Natural killer cell treated with Interleukin-12 subunit alpha and Interleukin-12 subunit beta and Interleukin-15 and Interleukin-18, amount 100 ng/mL, for 72 hours (primary cell): ENCODE results near the gene ELMO1. TPM values are rescaled to one million over a fixed set of nuclear protein-coding genes. Genes with fewer than 3 reads are reported as not detected.
"Not testable (repeated sequence)": the region's sequence is repeated elsewhere in the genome, so short reads cannot be mapped to it uniquely, and the experiment has no call there.

Source experiments
- ATAC-seq, 2 donors: fragments of 150-1000 bp; cut with Tn5 transposase in 1 of 2; sonication (Bioruptor Pico), chemical (Tn5 transposase) in 1 of 2; 2 replicates each; pipeline ENCODE4 v1.10.0; 2021
- DNase-seq: peaks from one replicate; pipeline ENCODE4 v3.0.0; 2022; ENCODE audit warnings: low spot score
- H3K27ac Mint-ChIP-seq, 2 donors: 1 replicate in 1 of 2; 2 replicates in 1 of 2; pipeline ENCODE4 v1.8.0; 2022; ENCODE audit warnings: mixed read lengths in 2 of 2, mild to moderate bottlenecking in 1 of 2, moderate library complexity in 1 of 2
- H3K27me3 Mint-ChIP-seq, 2 donors: 1 replicate in 1 of 2; 2 replicates in 1 of 2; pipeline ENCODE4 v1.8.0; 2022; ENCODE audit warnings: mixed read lengths in 2 of 2
- H3K36me3 Mint-ChIP-seq: one replicate; pipeline ENCODE4 v1.8.0; 2022; ENCODE audit warnings: mixed read lengths
- H3K4me1 Mint-ChIP-seq, 2 donors: 1 replicate in 1 of 2; 2 replicates in 1 of 2; pipeline ENCODE4 v1.8.0; 2022; ENCODE audit warnings: low read depth in 2 of 2, mixed read lengths in 2 of 2, mild to moderate bottlenecking in 1 of 2
- H3K4me3 Mint-ChIP-seq: one replicate; pipeline ENCODE4 v1.8.0; 2022; ENCODE audit warnings: mixed read lengths
- H3K9me3 Mint-ChIP-seq: 2 replicates; pipeline ENCODE4 v1.8.0; 2022; ENCODE audit warnings: mixed read lengths
- total RNA-seq, 2 donors: library from RNA; stranded (reverse); gene quantifications; one replicate each; pipeline ENCODE4 v1.2.3, GENCODE V29; 2022

Gene ELMO1
- total RNA-seq, 2 donors from 2014 or later, result 36.8 to 103 TPM

GRCh38 chr7:37153376-37153775 is 295.3 kb downstream of the ELMO1 start:
- H3K9me3 Mint-ChIP-seq, result peaks cover 10% of the 10 kb centered on the region
- peaks cover 21% of the 10 kb centered on the region in 2 donors for H3K4me1 Mint-ChIP-seq
- ATAC-seq (no peak), DNase-seq (no peak)
- no peak overlapping the region for H3K27ac Mint-ChIP-seq
- no peaks in the 10 kb centered on the region for H3K27me3 Mint-ChIP-seq
- H3K36me3 Mint-ChIP-seq, result peaks cover 23% of the 10 kb centered on the region
- H3K4me3 Mint-ChIP-seq, result no peak overlapping the region

DNA sequence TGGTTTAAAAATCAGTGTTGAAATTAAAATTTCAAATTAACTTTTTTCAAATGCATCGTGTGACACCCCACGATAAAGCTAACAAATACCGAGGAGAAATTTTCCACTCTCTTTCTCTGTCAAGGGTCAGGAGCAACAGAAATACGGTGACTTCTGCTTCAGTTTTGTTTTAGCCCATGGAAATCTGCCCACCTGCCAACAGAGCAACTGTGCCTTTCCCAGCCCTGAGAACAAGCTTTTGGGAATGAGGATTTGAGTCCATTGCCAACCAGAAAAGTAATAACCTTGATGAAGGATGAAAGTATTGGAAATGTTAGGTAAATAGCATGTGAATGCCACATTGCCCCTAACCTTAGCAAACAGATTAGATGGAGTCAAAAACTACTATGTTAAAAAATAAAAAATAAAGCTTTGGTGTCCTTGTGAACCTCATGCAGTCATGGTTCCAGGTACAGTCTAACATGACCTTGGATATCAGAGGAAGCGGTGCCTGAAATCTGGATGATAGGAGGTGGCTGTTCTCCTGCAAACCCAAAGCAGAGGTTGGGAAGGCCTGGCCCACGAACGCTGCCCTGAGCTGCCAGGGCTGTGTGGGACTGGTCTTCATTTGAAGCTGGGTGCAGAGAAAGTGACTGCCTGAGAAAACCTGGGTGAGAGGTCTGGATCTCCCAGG is 296.8 kb downstream of the ELMO1 start:
- Mint-ChIP-seq H3K27me3 (no peaks in the 10 kb centered on the region), H3K4me3 (no peak overlapping the region), H3K9me3 (peaks cover 10% of the 10 kb centered on the region), H3K36me3 (peaks cover 20% of the 10 kb centered on the region), H3K4me1 (peaks cover 21% of the 10 kb centered on the region in 2 donors), H3K27ac (no peak overlapping the region)
- DNase-seq (no peak), ATAC-seq (no peak)

DNA sequence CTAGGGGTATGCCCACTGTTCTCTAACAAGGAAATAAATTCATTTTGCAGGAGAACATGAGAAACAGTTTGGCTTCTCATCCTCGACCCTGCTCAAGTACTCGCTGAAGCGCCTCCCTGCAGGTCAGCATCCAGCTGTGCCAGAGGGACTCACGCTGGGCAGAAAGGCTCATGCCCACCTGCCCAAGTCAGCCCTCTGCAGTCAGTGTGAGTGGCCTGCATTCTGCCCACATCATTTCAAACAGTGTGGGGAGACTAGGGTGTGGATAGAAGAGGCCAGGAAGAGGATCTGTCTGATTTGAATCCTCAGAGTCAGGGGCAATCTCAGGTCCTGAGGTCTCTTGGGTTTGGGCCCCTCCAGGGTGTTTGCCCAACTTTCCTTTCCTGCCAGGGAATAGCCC is 297.8 kb downstream of the ELMO1 start:
- no peak overlapping the region for H3K27ac Mint-ChIP-seq
- no peaks in the 10 kb centered on the region for H3K27me3 Mint-ChIP-seq
- ATAC-seq, result no peak
- H3K36me3 Mint-ChIP-seq, result peaks cover 10% of the 10 kb centered on the region
- H3K4me3 Mint-ChIP-seq, result no peak overlapping the region
- no peak for DNase-seq
- H3K4me1 Mint-ChIP-seq, result peaks cover 15 to 16% of the 10 kb centered on the region in 2 donors
- peaks cover 6% of the 10 kb centered on the region for H3K9me3 Mint-ChIP-seq

DNA sequence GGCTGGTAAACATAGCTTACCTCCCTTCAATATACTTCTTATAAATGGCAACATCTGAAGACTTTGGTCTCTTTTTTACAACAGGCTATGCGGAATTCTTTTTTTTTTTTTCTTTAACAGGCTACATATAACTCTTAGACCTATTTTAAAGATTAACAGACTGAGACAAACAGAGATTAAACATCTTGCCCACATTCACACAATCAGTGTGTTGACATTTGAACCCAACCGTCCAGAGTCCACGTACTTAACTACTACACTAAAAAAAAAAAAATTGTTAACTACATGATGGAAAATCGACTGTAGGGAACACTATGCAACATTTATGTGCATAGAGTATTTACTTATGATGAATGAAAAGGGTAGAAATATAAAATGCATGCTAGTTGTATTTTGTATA is 298.5 kb downstream of the ELMO1 start:
- ATAC-seq (no peak), DNase-seq (no peak)
- H3K27me3 Mint-ChIP-seq, result no peaks in the 10 kb centered on the region
- H3K36me3 Mint-ChIP-seq, result peaks cover 3% of the 10 kb centered on the region
- H3K9me3 Mint-ChIP-seq, result peaks cover 2% of the 10 kb centered on the region
- peak overlapping the region in 1 of 2 donors; percentile 14 for H3K27ac Mint-ChIP-seq
- H3K4me1 Mint-ChIP-seq, result peaks cover 8 to 10% of the 10 kb centered on the region in 2 donors
- no peak overlapping the region for H3K4me3 Mint-ChIP-seq

DNA sequence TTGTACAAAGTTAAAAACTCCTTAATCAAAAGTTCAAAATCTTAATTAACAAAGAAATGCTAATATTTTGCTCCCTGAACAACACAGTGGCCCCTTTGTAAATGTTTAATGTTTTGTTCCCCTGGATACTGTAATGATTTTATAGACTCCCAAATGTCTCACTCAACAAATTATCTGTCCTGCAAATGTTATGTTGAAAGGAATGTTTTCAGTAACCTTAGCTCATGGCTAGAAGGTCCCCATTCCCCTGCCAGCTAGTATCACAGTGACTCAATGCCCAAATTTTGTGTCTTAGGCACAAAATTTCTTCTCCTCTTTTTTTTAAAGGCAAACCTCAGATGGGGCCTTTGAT is 298.9 kb downstream of the ELMO1 start:
- peak overlapping the region in 1 of 2 donors; percentile 14 for H3K27ac Mint-ChIP-seq
- H3K4me3 Mint-ChIP-seq, result no peak overlapping the region
- H3K36me3 Mint-ChIP-seq, result no peaks in the 10 kb centered on the region
- peaks cover 6 to 7% of the 10 kb centered on the region in 2 donors for H3K4me1 Mint-ChIP-seq
- no peaks in the 10 kb centered on the region for H3K27me3 Mint-ChIP-seq
- ATAC-seq (no peak), DNase-seq (no peak)
- no peaks in the 10 kb centered on the region for H3K9me3 Mint-ChIP-seq

DNA sequence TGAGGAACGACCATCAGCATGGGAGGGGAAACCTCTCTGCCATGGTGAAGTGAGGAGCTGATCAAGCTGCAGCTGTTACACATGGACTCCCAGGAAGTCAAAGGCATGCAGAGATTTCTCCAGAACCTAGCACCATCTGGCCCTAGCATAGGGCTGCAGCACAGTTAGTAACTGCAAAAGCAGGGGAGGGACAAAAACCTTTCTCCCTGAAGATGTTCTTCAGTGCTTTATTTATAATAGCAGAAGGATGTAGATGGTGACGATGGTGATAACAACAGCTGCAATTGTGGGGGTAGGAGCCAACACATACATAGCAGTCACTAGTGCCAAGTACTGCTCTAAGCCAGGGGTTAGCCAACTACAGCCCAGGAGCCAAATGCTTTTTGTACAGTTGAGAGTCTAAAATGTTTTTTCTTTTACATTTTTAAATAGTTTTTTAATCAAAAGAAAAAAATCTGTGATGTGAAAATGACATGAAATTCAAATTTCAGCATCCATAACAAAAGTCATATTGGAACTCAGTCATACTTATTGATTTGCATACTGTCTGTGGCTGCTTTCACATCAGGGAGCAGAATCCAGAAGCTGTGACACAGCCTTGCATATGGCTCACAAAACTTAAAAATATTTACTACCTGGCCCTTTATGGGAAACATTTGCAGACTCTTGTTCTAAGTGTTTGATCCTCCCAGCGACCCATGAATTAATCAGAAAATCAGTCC is 299.5 kb downstream of the ELMO1 start:
- no peaks in the 10 kb centered on the region for H3K27me3 Mint-ChIP-seq
- H3K4me3 Mint-ChIP-seq, result no peak overlapping the region
- H3K27ac Mint-ChIP-seq, result peak overlapping the region in 1 of 2 donors; percentile 14
- no peaks in the 10 kb centered on the region for H3K9me3 Mint-ChIP-seq
- no peaks in the 10 kb centered on the region for H3K36me3 Mint-ChIP-seq
- DNase-seq (no peak), ATAC-seq (no peak)
- peaks cover 1 to 3% of the 10 kb centered on the region in 2 donors for H3K4me1 Mint-ChIP-seq

- H3K4me3 Mint-ChIP-seq, result no peak overlapping the region
- H3K4me1 Mint-ChIP-seq, result peaks cover 0 to 7% of the 10 kb centered on the region in 2 donors
- H3K27me3 Mint-ChIP-seq, result no peaks in the 10 kb centered on the region
- H3K9me3 Mint-ChIP-seq, result peaks cover 2% of the 10 kb centered on the region
- no peak overlapping the region for H3K27ac Mint-ChIP-seq
- DNase-seq (no peak), ATAC-seq (no peak)
- peaks cover 4% of the 10 kb centered on the region for H3K36me3 Mint-ChIP-seq
These were observed 303.0 kb downstream of the ELMO1 start for GRCh38 chr7:37145682-37146081.

- Mint-ChIP-seq H3K9me3 (peaks cover 11% of the 10 kb centered on the region), H3K27ac (peak overlapping the region in 1 of 2 donors; percentile 58), H3K27me3 (no peaks in the 10 kb centered on the region), H3K36me3 (peaks cover 16% of the 10 kb centered on the region), H3K4me1 (peaks cover 0 to 11% of the 10 kb centered on the region in 2 donors), H3K4me3 (no peak overlapping the region)
- ATAC-seq (no peak), DNase-seq (no peak)
These were observed 304.2 kb downstream of the ELMO1 start for GRCh38 chr7:37144423-37144822.

GRCh38 chr7:37142958-37143357 is 305.7 kb downstream of the ELMO1 start:
- no peak overlapping the region for H3K27ac Mint-ChIP-seq
- H3K4me3 Mint-ChIP-seq, result no peak overlapping the region
- H3K27me3 Mint-ChIP-seq, result no peaks in the 10 kb centered on the region
- peaks cover 0 to 12% of the 10 kb centered on the region in 2 donors for H3K4me1 Mint-ChIP-seq
- peaks cover 31% of the 10 kb centered on the region for H3K36me3 Mint-ChIP-seq
- no peak for ATAC-seq
- DNase-seq, result no peak
- peaks cover 13% of the 10 kb centered on the region for H3K9me3 Mint-ChIP-seq

GRCh38 chr7:37141742-37142141 is 306.9 kb downstream of the ELMO1 start:
- no peaks in the 10 kb centered on the region for H3K27me3 Mint-ChIP-seq
- no peak overlapping the region for H3K4me3 Mint-ChIP-seq
- no peak overlapping the region for H3K27ac Mint-ChIP-seq
- ATAC-seq (no peak), DNase-seq (no peak)
- H3K4me1 Mint-ChIP-seq, result peaks cover 0 to 14% of the 10 kb centered on the region in 2 donors
- H3K9me3 Mint-ChIP-seq, result peaks cover 14% of the 10 kb centered on the region
- peaks cover 38% of the 10 kb centered on the region for H3K36me3 Mint-ChIP-seq

- not testable (repeated sequence) for H3K4me3 Mint-ChIP-seq, ATAC-seq, H3K27ac Mint-ChIP-seq, H3K27me3 Mint-ChIP-seq, DNase-seq, H3K9me3 Mint-ChIP-seq
- Mint-ChIP-seq H3K4me1 (peaks cover 14 to 18% of the 10 kb centered on the region in 2 donors), H3K36me3 (peaks cover 45% of the 10 kb centered on the region)
These were observed 314.8 kb downstream of the ELMO1 start for GRCh38 chr7:37133902-37134301.

DNA sequence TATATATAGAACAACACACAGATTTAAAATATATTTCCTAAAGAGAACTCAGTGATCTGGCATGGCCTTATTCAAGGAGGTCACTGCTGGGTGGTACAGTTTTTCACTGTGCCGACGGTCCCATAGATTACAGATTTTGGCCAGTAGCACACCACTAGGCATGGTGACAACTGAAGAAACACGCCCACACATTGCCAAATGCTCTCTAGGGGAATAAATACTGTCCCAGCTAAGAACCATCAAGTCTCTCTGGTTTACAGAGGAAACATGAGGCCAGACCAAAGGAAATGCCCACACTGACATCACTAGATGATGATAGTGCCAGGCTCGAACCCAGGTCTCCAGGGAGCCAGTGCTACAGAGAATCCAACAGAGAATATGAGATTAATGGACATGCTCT is 316.8 kb downstream of the ELMO1 start:
- DNase-seq (no peak), ATAC-seq (no peak)
- peaks cover 29% of the 10 kb centered on the region for H3K36me3 Mint-ChIP-seq
- peaks cover 14 to 17% of the 10 kb centered on the region in 2 donors for H3K4me1 Mint-ChIP-seq
- no peak overlapping the region for H3K4me3 Mint-ChIP-seq
- H3K9me3 Mint-ChIP-seq, result no peaks in the 10 kb centered on the region
- peak overlapping the region in 1 of 2 donors; percentile 49 for H3K27ac Mint-ChIP-seq
- no peaks in the 10 kb centered on the region for H3K27me3 Mint-ChIP-seq

GRCh38 chr7:37129035-37129425 is 319.6 kb downstream of the ELMO1 start:
- no peak overlapping the region for H3K27ac Mint-ChIP-seq
- H3K27me3 Mint-ChIP-seq, result no peaks in the 10 kb centered on the region
- peaks cover 14% of the 10 kb centered on the region in 2 donors for H3K4me1 Mint-ChIP-seq
- peaks cover 28% of the 10 kb centered on the region for H3K36me3 Mint-ChIP-seq
- H3K4me3 Mint-ChIP-seq, result no peak overlapping the region
- DNase-seq (no peak), ATAC-seq (no peak)
- peaks cover 3% of the 10 kb centered on the region for H3K9me3 Mint-ChIP-seq

DNA sequence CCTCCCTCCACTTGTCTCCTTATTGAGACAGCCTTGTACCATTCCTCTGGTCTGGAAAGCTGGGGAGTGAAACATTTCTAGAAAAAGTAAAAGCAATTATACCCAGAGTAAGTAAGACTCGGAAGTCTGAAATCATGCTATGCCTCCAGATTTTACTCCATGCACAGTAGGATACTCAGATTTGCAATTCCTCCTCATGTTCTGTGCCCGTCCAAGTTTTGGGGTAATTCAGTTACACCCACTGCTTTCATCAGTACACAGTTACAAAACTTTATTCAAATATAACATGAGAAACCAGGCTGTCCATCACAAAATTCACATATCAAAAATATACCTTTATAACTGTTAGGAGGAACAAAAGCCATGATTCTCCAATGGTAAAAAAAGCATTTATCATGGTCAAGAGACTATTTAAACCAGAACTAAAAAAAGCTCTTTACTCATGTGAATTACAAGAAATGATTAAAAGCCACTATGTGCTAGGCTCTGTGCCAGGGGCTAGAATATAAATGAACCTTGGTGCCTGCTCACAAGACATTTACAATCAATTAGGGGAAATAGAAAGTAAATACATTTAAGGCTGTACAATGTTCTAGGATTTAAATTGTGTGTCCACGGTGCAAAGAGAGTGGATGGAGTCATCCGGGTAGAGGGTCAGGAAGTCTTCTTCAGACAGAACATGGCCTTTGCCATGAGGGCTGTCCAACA is 320.2 kb downstream of the ELMO1 start:
- H3K36me3 Mint-ChIP-seq, result peaks cover 24% of the 10 kb centered on the region
- peaks cover 3% of the 10 kb centered on the region for H3K9me3 Mint-ChIP-seq
- no peak overlapping the region for H3K4me3 Mint-ChIP-seq
- no peak overlapping the region for H3K27ac Mint-ChIP-seq
- no peaks in the 10 kb centered on the region for H3K27me3 Mint-ChIP-seq
- DNase-seq, result no peak
- ATAC-seq, result no peak
- peaks cover 14% of the 10 kb centered on the region in 2 donors for H3K4me1 Mint-ChIP-seq
